Putamen (tissue), 1 donor: Measurements from ENCODE around the gene DIPK1A.
"Not testable (repeated sequence)": the region's sequence is repeated elsewhere in the genome, so short reads cannot be mapped to it uniquely, and the experiment has no call there.

Experiments used
- DNase-seq: peaks from one replicate; pipeline ENCODE4 v3.0.0-alpha.2; 2016; ENCODE audit warnings: low spot score

Gene DIPK1A

DNA sequence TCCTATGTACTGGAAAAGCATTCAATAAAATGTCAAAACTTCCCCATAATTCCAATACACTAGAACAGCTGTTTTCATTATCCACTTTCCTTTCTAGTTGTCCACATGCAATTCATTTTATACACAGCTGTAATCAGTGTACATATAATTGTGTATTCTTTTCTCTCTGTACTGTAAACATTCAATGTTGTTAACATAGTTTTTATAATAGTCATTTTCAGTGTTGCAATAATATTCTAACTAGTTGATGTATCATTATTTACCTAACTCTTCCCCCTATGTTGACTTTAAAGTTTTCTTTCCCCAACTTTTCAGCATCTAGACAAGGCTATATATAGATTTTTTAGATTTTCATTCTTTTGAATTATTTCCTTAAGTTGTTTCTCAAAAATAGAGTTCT, 44.4 kb downstream of the DIPK1A start:
- no peak for DNase-seq

DNA sequence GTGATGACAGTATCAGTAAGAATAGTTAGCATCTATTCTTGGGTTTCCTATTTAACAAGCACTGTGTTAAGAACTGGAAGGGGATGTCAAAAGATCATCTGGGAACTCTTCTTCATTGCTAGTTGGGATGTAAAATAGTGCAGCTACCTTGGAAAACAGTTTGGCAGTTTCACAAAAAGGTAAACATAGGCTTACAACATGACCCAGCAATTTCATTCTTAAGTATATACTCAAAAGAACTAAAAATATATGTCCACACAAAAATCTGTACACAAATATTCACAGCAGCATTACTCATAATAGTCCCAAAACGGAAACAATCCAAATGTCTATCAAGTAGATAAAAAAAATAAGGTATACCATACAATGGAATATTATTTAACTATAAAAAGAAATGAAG, 45.7 kb downstream of the DIPK1A start:
- DNase-seq: no peak

DNA sequence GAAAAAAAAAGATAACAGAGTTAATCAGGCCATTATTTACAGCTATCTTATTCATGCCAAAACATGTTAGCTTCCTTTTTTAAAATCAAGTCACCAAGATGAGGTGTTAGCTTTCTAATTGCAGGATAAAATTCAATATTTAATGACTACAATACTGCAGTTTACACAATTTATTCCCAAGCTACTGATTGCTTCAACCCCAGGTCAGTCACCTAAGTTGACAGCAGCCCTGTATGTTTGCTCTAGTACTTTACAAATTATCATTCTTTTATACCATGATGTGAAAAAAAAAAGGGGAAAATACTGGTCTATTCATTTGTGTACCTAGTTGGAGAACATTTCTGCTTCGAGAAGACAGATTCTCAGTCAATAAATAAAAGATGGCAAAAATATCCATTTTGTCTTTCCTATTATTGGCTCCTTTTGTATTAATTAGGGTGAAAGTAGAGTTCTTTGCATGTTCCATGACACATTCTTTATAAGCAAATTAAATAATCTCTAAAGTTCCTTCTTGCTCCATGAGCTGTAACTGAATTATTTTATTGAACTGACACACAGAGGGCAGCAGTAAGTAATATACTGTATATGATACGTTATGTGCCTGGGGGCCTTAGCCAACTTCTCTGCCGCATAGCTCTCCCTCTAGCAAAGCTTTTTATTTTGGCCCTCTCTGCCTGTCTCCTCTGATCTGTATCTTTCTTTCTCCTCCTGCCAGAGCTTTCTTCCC, 48.0 kb downstream of the DIPK1A start:
- DNase-seq: no peak

DNA sequence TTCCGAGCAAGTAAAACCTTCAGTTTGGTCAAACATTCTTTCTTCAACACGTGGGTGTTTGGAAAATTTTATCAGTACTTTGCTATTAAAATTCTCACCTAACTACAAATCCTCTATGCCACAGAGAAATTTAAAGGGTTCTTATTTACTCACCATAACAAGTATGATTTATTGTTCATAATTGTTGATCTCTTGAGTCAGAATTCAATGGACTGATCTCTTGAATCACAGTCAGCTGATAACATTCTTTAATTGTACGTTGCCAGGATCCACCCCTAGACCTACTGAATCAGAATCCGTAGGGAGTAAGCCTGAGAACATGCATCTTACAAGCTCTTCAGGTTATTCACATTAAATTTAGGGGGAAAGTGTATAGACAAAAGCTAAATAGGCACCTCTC, 51.2 kb downstream of the DIPK1A start:
- DNase-seq: no peak

DNA sequence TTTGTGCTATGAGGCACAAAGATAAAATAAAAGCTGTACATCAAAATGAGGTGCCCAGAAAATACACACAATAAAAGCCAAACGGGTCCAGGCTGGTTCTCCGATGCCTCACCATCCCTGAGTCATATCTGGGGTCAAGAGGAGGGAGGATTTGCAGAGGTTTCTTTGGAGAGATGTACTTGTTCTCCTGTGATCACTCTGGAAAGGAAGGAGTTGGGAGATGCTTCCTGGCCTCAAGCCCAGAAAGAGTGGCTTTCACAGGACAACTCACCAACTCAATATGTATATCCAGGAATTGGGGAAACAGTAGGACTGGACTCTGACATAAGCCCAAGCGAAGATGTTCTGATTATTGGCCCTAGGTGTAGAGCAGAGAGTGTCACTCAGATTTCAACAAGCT, 51.9 kb downstream of the DIPK1A start:
- DNase-seq: no peak

DNA sequence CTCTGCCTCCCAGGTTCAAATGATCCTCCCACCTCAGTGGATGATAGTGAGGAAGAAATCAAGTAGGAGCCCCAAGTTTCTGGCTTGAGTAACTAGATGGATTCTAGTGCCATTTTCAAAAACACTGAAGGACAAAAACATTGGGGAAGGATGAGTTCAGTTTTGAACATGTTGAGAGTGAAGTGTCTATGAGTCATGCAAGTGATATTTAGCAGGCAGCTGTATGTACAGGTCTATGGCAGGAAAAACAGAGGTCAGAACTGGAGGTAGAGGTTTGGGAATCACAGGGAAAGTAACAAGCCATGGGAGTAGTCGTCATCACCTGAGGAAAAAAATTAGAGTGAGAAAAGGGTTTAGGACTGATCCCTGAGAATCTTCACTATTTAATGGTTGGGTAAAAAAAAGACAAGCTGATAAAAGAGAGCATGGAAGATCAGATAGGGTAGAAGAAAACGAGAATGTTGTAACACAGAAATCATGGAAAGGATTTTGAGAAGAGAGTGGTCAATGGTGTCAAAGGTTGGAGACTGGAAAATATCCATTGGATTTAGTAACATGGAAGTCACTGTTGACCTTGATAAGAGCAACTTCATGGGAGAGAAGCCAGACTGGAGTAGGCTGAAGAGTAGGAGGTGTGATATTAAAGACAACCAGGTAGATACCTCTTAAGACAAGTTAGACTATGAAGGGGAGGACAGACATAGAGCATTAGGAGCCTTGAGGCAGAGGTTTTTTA, 53.1 kb downstream of the DIPK1A start:
- no peak for DNase-seq

DNA sequence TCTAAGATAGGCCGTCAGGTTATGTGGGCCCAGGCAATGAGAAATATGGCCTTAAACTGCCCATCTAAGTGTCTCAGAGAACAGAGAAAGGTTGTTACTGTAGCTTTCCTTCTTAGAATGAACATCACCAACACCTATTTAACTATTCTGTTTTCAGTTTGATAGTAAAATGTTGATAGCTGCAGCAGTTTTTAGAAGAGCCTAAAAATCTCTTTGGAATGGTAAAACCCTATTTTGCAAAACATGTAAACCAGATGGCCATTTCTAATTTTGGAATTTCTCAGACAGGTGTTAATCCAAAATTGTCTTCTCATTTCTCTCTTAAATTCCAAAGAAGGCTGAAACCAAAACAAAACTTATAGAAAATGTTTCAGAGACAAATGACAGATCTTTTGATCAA, 57.5 kb downstream of the DIPK1A start:
- DNase-seq: no peak

DNA sequence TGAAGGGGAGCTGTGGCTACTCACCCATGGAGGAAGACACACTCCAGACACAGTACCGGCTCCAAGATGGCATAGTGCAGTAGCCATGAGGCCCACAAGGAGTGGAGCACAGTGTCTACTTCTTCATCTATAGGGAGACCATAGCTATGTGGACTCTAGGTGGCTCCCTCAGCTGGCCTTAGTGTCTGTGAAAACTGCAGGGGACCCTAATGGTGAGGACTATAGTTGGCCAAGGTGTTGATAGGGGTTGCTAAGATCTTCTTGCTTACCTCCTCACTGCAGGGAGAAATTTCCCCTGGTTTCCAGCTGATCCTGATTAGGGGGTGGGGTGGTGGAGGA, 58.9 kb downstream of the DIPK1A start:
- DNase-seq: no peak

DNA sequence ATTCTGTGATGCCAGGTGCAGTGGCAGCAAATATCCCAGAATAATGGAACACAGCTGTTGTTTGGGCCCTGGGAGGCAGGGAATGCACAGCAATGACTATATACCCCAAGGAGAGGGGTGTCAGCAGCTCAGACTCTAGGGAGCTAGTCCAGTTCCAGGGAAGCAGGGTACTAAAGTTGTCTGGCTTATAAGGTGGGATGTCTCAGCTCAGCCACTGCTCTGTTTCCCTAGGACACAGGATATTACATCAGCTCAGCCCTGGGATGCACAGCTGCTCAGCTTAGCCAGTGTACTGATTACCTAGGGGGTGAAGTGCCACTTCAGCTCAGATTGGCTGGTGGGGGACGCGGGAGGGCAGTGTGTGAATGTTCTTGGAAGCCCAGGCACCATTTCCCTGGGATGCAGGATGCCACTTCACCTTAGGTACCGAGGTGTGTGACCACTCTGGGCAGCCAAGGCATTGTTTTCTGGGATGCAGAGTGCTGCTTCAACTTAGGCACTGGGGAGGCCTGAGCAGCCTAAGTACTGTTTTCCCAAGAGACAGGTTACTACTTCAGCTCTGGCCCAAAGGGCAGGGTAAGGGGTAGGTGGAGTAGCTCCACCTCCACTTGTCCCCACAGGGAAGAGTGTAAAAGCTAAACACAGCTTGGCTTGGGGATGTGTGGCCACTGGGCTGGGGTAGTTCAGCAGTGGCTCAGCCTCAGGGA, 59.4 kb downstream of the DIPK1A start:
- DNase-seq: no peak

DNA sequence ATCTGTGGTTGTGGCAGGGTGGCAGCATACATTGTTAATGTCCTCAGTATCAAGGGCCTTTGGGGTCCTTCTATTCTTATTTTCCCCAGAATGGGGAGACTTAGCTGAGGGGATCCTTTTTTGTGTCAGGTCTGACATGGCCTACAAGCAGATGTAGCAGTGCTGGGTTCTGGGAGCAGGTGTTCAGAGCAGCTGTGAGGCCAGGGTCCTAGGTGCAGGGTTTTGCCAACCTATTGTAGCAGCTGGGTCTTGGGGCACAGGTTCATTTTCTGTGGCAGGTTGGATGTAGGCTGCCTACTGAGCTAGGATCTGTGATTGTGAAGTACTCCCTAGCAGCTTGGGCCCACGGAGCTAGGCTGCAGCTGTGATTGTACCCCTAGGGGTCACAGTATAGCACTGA, 60.1 kb downstream of the DIPK1A start:
- no peak for DNase-seq

DNA sequence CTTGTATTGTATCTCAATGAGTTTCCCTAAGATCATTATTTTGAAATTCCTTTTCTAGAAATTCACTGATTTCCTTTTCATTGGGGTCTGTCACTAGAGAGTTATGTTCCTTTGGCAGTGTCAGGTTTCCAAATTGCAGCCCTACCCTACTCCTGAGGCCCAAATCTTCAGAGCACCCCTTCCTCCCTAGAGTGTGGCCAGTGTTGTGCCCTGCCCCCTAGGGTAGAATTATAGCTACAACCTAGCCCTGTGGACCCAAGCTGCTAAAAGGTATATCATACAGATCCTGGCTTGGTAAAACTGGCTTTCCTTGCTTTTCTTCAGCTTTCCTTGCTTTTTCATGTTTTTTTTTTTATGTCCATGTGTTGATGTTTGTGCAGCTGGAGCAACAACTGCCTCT, 60.7 kb downstream of the DIPK1A start:
- DNase-seq: no peak

DNA sequence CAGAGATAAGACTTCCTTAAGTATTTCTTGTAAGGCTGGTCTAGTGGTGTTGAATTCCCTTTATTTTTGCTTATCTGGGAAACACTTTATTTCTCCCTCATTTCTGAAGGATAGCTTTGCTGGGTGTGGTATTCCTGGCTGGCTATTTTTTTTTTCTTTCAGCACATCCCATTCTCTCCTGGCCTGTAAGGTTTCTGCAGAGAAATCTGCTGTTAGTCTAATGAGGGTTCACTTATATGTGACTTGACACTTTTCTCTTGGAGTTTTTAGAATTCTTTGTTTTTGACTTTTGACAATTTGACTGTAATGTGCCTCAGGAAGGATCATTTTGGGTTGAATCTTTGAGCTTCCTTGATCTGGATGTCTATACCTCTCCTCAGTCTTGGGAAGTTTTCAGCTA, 61.5 kb downstream of the DIPK1A start:
- DNase-seq: no peak

DNA sequence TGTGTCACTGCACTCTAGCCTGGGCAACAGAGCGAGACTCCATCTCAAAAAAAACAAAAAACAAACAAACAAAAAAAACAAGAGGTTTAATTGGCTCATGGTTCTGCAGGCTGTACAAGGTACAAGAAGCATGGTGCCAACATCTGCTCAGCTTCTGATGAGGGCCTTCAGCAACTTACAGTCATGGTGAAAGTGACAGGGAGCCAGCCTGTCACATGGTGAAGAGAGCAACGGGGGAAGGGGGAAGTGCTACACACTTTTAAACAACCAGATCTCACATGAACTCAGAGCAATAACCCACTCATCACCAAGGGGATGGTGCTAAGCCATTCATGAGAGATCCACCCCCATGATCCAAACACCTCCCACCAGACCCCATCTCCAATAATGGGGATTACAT, 63.2 kb downstream of the DIPK1A start:
- DNase-seq: not testable (repeated sequence)

DNA sequence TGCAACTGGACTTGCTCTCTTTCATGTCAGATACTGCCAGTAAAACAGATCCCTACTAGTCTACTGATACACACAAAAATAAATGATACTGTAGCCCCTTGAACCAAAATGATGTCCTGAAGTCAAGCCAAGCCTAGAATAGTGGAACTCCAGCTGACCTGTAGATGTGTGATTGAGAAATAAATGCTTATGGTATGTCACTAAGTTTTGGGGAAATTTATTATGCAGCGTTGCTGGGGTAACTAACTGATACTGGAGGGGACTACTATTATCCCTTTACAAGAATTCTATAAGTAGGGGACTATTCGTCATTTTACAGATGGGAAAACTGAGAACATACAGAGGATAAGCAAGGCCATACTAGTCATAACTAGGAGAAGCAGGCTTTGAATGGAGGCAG, 73.8 kb downstream of the DIPK1A start:
- DNase-seq: no peak

DNA sequence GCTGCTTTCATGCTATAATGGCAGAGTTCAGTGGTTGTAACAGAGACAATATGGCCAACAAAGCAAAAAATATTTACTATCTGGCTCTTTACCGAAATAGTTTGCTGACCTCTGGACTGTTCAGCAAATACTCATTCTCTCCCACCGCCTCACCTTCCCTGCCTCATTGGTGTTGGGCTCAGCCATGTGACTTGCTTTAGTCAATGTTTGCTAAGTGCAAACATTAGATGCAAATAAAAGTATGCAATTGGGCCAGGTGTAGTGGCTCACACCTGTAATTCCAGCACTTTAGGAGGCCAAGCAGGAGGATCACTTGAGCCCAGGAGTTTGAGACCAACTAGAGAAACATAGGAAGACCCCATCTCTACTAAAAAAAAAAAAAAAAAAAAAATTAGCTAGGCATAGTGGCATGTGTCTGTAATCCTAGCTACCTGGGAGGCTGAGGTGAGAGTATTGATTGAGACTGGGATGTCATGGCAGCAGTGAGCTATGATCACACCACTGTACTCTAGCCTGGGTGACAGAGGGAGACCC, 74.3 kb downstream of the DIPK1A start:
- DNase-seq: no peak

DNA sequence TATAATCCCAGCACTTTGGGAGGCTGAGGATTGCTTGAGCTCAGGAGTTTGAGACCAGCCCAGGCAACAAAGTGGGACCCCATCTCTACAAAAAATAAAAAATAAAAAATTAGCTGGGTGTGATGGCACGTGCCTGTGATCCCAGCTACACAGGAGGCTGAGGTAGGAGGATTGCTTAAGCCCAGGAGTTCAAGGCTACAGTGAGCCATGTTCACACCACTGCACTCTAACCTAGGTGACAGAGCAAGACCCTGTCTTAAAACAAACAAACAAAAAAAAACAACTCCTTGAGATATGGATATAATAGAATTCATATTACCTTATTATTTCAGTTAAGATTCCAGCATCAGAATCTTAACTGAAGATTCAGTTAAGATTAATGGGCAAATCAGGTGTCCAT, 77.1 kb downstream of the DIPK1A start:
- DNase-seq: no peak

DNA sequence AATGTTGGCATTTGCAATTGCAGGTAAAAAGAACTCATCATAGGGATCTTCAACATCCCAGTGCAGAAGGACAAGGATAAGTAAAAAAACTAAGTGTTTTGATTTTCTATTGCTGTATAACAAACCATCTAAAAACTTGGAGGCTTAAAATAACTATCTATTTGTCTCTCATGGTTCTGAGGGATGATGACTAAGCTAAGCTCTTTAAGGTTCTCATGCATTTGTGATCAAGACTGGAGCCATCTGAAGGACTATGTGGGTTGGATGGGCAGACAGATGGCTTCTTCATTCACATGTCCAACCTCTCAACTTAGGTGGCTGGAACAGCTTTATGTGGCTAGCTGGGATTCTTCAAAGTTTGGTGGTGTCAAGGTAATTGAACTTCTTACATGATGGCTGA, 78.0 kb downstream of the DIPK1A start:
- no peak for DNase-seq

DNA sequence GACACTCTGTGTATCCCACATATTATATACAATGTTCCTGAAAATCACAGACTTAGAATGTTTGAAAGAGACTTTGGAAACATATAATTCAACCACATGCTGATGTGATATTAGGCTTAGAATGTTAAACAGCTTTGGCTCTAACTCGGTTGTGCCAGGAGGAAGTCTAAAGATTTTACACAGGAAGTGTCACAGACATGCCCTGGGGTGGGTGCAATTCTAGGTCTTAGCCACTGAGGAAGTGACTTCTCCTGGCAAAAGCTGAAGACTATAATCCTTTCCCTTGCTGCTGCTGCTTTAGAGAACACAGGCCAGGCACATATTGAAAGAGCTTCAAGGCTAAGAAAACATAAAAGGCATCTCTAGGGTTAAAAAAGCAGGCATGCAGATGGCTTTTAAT, 78.4 kb downstream of the DIPK1A start:
- no peak for DNase-seq

DNA sequence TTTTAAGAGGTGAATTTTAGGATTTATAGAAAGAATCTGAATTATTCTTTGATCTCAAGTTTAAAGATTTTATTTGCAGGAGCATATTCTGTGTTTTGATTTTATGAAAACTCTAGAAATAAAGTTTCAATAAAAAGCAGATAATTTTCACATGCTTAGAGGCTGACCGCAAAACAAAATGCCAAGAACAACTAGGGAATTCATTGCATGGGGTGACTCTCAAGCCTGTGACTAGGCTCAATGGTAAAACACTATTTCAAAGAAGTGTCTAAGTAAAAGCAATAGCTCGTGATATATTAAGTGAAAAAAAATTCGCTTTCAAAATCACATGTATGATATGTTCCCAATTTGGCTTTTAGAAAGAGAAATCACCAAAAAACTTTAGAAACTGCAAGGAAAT, 79.9 kb downstream of the DIPK1A start:
- DNase-seq: no peak

DNA sequence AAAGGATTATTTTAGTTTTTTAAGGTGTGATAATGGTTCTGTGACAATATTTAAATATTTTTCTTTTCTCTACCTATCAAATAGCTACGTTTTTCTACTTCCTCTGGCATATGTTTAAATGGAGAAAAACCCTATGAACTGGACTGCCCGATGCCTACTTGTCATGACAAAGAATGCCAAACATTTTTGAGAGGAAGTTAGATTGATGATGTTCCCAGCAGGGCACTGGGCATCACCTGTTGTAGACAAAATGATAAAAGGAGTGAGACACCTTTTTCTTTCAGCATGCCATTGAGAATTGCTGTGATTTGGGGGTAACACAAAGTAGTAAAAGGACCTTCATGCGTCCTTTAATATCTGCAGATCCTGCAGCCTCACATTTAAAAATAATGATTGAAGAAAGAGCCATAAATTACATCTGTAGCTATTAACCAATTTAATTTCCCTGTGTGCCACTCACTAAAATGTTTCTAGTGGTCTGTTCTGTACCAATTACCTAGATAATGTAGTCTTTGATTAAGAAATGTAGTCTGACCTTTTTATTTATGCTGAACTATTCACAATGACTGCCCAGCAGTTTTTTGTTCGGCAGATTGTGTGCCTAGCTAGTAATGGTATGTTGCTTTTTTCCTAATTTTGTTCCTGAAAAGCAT, 81.8 kb downstream of the DIPK1A start:
- DNase-seq: no peak

DNA sequence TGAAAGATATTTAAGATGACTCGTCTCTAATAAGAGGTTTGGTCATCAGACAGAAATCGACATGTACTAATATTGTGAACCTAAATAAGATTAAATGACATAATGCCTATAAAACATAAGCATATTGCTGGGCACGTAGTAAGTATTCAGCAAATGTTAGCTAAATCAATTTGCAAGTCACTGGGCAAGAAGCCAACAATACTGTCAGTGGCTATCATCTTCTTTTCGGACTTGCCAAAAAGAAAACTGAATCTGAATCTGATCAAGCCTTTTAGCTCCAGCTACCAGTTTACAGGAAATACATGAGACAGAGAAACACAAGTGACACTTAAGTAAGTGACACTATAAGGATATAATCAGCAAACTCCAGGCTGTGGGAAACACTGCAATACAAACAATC, 83.5 kb downstream of the DIPK1A start:
- DNase-seq: peak; percentile 68

DNA sequence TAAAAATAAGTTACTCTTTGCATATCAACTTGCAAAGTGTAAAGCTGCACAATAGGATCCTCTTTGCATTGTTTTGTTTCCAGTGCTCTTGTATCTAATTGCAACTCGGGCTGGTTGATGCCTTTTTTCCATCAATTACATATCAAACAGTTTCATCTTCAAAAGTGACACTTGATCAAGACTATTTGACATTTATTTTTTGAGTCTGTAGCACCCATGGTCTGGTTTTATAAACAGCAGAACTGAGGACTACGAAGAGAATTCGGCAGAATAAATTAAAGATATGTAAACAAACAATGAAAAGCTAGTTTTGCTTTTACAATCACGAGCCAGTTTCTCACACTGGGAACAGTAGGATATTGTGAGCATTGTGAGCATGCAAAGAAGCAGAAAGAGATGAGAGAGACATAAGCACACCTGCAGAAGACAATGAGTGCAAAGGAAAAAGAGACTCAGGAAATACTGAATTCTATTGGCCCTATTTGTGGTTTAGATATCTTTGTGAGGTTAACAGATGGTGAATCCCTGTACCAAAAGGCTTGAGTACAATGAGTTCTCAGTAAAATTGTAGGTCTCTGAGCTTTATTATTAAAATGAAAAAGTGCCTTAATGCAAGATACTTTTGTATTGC, 84.1 kb downstream of the DIPK1A start:
- DNase-seq: peak; percentile 67
